ENCODE results near the gene NPM1. TPM values are rescaled to one million over a fixed set of nuclear protein-coding genes. Genes with fewer than 3 reads are reported as not detected.

NPM1 gene
- total RNA-seq, 2 donors from 2014 or later: 558 to 996 TPM

DNA sequence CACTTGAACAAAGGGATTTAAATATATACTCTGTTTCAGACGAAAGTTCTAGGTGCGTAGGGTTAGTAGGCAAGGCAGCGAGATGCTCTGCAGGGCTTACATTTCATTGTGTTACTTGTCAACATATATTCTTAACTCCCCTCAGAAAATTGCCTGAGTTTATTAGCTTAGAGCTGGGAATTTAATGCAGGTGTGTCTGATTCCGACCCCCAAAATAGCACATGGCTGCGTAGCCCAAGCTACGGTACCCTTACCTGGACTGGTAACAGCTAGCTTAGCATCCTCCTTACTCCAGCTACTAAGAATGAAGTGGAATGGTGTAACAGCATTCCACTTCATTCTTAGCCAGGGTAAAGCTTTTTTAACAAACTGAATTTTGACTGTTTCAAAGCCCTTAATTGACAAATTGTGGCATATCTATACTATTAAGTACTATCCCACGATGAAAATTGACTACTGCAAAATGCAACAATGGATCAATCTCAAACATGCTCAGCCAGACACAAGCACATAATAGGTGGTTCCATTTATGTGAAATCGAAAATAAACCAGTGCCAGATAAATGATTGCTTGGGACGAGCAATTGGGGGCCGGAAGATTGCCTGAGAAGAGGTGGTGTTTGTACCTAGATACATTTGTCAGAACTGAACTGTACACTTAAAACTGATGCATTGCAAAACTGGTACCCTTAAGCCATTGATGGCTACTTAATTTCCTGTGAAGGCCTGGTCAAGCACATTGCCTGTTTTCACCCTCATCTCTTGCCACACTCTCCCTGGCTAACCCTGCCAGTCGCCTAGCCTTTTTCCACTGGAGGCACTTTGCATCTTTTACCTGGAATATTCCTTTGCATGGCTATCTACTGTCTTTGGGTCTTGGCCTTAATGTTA is 28.8 kb downstream of the NPM1 start:
- TF ChIP-seq, protein P1, sequence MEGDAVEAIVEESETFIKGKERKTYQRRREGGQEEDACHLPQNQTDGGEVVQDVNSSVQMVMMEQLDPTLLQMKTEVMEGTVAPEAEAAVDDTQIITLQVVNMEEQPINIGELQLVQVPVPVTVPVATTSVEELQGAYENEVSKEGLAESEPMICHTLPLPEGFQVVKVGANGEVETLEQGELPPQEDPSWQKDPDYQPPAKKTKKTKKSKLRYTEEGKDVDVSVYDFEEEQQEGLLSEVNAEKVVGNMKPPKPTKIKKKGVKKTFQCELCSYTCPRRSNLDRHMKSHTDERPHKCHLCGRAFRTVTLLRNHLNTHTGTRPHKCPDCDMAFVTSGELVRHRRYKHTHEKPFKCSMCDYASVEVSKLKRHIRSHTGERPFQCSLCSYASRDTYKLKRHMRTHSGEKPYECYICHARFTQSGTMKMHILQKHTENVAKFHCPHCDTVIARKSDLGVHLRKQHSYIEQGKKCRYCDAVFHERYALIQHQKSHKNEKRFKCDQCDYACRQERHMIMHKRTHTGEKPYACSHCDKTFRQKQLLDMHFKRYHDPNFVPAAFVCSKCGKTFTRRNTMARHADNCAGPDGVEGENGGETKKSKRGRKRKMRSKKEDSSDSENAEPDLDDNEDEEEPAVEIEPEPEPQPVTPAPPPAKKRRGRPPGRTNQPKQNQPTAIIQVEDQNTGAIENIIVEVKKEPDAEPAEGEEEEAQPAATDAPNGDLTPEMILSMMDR (IDR thresholded peaks at IDR 0.05): no peak
- Histone ChIP-seq H3K27me3 (peaks cover 15% of the 10 kb centered on the region), H3K9me3 (no peaks in the 10 kb centered on the region), H3K36me3 (no peaks in the 10 kb centered on the region), H3K9ac (ENCODE audit: low read depth in 2 of 2, low read length in 2 of 2) (no peak overlapping the region), H3K4me1 (peaks cover 14% of the 10 kb centered on the region), H3K4me3 (no peak overlapping the region), H3K27ac (no peak overlapping the region)
- intact Hi-C loops (cut with DNase I): loop anchor here (5.0 kb wide), 1 partner anchor 491 kb away; no protein-coding TSS in a partner anchor
- no peak for DNase-seq

GRCh38 chr5:171418316-171418981 is 30.8 kb downstream of the NPM1 start:
- H3K9me3 ChIP-seq: no peaks in the 10 kb centered on the region
- peaks cover 14% of the 10 kb centered on the region for H3K4me1 ChIP-seq
- TF ChIP-seq, protein P1 (IDR thresholded peaks at IDR 0.05): peak; percentile 94
- intact Hi-C loops (cut with DNase I): loop anchor here (5.0 kb wide), 1 partner anchor 489 kb away; no protein-coding TSS in a partner anchor
- H3K36me3 ChIP-seq: no peaks in the 10 kb centered on the region
- no peak overlapping the region for H3K9ac ChIP-seq (ENCODE audit: low read depth in 2 of 2, low read length in 2 of 2)
- no peak overlapping the region for H3K27ac ChIP-seq
- H3K4me3 ChIP-seq: peak overlapping the region; percentile 30
- DNase-seq: peak; percentile 72
- peaks cover 15% of the 10 kb centered on the region for H3K27me3 ChIP-seq

DNA sequence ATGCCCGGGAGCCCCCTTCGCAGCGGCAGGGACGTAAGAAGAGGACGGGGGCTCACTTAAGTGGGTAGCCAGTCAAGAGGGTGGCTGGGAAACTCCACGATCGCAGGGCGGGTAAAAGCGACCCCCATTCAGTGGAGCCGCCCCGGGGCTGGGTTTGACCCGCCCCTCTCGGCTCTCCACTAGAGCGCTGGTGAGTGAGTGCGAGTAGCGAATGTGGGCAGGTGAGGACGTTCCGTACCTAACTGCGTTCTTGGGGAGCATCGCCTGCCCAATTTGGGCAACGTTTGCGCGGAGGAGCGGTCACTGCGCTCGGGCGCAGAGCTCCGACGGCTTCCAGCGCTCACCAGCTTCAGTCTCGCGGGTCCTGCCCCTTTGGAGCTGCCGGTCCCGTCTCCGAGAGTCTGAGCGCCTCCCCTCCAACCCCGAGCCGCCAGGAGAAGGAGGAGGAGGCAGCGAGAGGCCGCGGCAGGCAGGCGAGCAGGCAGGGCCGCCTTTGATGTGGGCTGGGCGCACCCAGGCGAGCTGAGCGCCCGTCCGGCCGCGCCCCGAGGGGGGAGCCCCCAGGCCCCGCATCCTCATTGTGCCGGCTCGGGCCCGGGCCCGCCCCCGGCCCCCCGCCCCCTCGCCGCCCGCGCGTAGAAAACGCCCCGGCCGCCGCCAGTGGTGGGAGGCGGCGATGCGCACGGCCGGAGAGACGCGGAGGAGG is 31.5 kb downstream of the NPM1 start, which contains the start of gene FGF18:
TSS of gene FGF18 (plus strand) at position 666 of the 706 bp plus-strand sequence. CDS start 553 bp downstream, outside the sequence.
- Histone ChIP-seq H3K36me3 (no peaks in the 10 kb centered on the region), H3K4me3 (peak within 1 kb of the TSS; percentile 30), H3K4me1 (peaks cover 14% of the 10 kb centered on the region), H3K27me3 (peaks cover 15% of the 10 kb centered on the region), H3K9me3 (no peaks in the 10 kb centered on the region), H3K27ac (no peak within 1 kb of the TSS), H3K9ac (ENCODE audit: low read depth in 2 of 2, low read length in 2 of 2) (peak within 1 kb of the TSS in 1 of 2 donors; percentile 19)
- TF ChIP-seq, protein P1 (IDR thresholded peaks at IDR 0.05): peak; percentile 1
- DNase-seq: peak; percentile 47
- intact Hi-C loops (cut with DNase I): loop anchor here (5.0 kb wide), 1 partner anchor 488 kb away; no protein-coding TSS in a partner anchor

DNA sequence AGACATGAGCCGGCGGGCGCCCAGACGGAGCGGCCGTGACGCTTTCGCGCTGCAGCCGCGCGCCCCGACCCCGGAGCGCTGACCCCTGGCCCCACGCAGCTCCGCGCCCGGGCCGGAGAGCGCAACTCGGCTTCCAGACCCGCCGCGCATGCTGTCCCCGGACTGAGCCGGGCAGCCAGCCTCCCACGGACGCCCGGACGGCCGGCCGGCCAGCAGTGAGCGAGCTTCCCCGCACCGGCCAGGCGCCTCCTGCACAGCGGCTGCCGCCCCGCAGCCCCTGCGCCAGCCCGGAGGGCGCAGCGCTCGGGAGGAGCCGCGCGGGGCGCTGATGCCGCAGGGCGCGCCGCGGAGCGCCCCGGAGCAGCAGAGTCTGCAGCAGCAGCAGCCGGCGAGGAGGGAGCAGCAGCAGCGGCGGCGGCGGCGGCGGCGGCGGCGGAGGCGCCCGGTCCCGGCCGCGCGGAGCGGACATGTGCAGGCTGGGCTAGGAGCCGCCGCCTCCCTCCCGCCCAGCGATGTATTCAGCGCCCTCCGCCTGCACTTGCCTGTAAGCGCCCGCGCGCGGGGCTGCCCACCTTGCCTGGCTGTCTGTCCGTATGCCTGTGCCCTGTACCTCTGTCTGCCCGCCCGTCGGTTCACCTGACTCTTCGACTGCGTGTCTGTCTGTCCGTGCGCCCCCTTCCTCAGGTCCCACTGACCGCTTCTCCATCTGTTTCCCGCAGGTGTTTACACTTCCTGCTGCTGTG is 32.2 kb downstream of the NPM1 start:
- no peaks in the 10 kb centered on the region for H3K9me3 ChIP-seq
- no peak overlapping the region for H3K27ac ChIP-seq
- H3K4me3 ChIP-seq: peak overlapping the region; percentile 30
- H3K27me3 ChIP-seq: peaks cover 15% of the 10 kb centered on the region
- DNase-seq: peak; percentile 23
- no peaks in the 10 kb centered on the region for H3K36me3 ChIP-seq
- TF ChIP-seq, protein P1 (IDR thresholded peaks at IDR 0.05): no peak
- peaks cover 14% of the 10 kb centered on the region for H3K4me1 ChIP-seq
- intact Hi-C loops (cut with DNase I): loop anchor here (5.0 kb wide), 2 partner anchors 487 to 622 kb away; no protein-coding TSS in a partner anchor
- H3K9ac ChIP-seq (ENCODE audit: low read depth in 2 of 2, low read length in 2 of 2): no peak overlapping the region
